CD4-positive, alpha-beta T cell treated with Interleukin-6 for 4 hours (primary cell): Measurements from ENCODE around the gene HERC3.

Experiments used
- DNase-seq: peaks from one replicate; pipeline ENCODE4 v3.0.0-alpha.2; 2020; ENCODE audit warnings: mixed read lengths

Gene HERC3

DNA sequence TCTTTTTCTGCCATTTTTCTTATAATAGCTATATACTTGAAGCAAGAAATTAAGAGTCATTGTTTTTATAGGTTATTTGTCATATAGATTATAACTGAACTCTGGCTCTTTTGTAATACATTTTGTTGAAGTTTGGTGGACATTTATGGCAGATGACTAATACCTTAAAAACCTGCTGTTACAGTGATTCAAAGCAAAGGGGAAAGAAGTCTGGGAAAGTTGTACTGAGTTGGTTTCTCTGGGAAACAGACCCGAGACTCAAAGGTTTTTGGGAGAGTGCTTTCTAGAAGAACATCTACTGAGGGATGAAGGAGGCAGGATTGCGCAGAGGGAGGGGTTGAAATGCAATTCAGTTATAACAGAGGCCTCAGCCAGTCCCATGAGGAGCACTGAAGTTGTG, 69.5 kb downstream of the HERC3 start:
- no peak for DNase-seq

DNA sequence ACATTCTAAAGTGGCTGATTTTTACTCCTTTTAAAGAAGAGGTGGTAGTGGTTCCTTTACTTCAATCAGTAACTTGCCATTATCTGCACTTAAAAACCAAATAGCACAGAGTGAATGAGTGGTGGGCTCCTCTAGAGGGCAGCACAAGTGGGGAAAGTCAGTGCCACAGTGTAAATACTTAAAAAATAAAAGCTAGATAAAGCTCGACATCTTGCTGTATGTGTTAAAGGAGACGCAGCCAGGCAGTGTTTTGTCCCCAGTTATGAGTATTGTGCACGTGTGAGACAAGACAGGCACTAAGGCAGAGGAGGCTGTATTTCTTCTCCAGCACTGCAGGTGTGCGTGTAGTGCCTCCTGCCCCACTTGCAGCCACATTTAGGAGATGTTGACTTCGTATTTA, 80.7 kb downstream of the HERC3 start:
- peak; percentile 31 for DNase-seq

GRCh38 chr4:88673886-88674285, 81.6 kb downstream of the HERC3 start:
- no peak for DNase-seq

- DNase-seq: no peak
Observed at GRCh38 chr4:88674565-88674964, 82.3 kb downstream of the HERC3 start.

DNA sequence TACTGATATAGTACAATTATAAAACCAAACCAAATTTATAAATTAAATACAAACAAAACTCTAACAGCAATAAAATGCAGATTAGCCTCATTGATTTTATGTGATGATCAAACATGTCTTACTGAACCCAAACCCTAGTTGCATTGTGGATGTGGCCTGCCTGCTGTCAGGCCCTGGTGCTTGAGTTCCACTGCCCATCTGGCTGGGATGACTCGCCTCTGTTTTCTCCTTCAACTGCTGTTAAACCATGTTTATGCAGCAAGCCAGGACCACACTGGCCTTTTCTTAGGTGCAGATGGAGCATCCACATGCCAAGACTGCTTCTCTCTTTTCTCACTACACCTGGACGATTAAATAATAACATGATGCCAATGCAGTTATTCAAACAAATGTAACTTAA, 82.7 kb downstream of the HERC3 start:
- no peak for DNase-seq

- DNase-seq: no peak
Observed at GRCh38 chr4:88675543-88675942, 83.3 kb downstream of the HERC3 start.

DNA sequence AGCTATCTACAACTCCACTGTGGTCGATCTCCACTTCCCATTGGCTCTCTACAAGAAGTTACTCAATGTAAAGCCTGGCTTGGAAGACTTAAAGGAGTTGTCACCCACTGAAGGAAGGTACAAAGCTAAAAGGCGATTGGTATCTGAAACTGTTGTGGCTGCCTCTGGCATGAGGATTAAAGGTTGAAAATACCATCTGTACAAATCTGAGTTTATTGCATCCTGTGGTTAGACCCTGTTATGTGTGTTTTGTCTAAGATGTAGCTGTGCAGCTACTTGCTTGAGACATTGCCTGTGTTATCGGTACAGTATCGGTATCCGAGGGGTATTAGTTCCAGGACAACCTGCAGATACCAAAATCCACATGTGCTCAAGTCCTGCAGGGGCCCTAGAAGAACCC, 88.9 kb downstream of the HERC3 start:
- no peak for DNase-seq

DNA sequence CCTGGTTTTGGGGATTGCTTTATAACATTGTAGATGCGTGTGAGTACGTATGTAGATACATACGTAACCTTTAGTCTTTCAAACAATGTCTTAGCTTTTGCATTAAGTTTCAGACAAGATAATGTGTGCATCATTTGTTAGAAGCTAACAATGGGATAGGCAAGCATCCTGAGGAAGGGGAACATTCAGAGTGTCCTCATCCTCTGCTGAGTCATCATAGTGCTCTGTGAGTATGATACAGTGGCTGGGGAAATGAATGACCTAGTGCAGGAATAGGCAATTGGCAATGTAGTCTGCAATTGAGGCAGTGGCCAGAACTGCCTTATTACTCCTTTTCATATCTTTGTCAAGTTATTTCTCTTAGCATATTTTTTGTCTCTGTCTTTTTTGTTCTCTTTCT, 98.1 kb downstream of the HERC3 start:
- DNase-seq: no peak

DNA sequence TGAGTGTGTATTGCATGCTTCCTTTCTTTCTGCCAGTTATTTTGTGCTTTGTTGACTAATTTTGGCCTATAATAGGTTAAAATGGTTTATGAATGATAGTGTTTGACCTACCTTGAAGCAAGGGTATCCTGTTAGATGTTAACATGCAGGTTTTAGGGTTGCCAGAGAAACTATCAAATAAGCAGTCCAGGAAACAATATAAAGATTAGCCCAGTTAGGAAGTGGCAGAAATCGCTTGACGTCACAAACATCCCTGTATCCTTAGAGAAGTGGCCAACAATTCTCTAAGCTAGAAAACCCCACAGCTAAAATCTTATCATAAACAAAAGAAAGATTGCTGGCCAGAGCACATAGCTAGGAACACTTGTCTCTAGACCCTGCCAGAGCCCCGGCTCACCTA, 101.5 kb downstream of the HERC3 start:
- DNase-seq: no peak

GRCh38 chr4:88696630-88697029, 104.3 kb downstream of the HERC3 start:
- DNase-seq: no peak

- peak; percentile 30 for DNase-seq
Observed at GRCh38 chr4:88697141-88697540, 104.9 kb downstream of the HERC3 start.

DNA sequence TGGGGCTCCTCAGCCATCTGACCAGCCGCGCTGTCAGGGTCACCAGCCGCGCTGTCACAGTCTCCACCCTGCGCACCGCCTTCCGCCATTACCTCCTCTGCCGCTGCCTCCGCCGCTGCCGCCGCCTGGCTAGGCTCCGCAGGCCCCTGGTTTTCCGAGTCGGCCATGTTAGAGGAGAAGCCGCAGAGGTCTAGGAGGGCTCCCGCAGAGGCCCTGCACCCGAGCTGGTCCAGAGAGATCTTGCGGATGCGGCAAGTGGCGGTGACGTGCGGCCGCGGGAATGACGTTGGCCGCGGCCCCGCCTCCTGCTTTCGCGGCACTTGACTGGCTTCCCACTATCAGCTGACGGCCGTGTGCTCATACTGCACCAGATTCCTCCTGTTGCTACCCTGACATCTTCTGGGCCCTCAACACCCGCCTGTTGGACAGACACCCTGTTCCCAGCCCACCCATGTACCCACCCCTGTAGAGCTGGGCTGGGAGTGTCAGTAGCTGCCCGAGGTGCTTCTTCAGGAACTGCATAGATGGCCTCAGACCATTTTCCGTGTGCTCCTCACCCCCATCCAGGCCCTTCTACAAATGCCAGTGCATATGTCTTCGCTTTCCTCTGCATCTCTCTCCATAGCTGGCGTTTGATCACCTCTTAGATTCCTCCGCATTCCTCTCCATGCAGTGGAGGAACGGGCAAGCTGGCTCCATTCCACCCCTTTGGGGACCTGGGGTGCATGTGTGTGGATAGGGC, 105.5 kb downstream of the HERC3 start, which contains the start of gene NAP1L5:
NAP1L5 (minus strand) TSS at position 242 of the 742 bp plus-strand sequence; CDS start at position 167, 75 bp downstream.
- DNase-seq: peak; percentile 72

GRCh38 chr4:88698519-88698918, 106.2 kb downstream of the HERC3 start:
- no peak for DNase-seq

DNA sequence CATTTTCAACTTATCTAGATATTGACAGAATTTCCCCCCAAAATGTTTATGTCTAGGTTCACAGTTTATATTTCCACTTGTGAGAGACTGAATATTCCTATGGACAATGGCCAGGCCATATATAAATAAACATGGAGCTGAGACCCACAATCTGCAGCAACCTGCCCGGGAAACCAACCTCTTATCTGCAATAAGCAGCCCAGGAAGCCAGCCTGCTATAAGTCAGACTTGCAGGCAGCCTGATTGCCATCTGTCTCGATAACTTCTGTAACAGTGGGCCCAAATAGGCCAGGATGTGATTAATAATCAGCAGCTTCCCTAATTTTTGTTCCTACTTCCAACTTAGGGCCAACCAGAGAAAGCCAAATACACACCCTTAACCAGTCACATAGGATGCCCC, 110.5 kb downstream of the HERC3 start:
- no peak for DNase-seq

DNA sequence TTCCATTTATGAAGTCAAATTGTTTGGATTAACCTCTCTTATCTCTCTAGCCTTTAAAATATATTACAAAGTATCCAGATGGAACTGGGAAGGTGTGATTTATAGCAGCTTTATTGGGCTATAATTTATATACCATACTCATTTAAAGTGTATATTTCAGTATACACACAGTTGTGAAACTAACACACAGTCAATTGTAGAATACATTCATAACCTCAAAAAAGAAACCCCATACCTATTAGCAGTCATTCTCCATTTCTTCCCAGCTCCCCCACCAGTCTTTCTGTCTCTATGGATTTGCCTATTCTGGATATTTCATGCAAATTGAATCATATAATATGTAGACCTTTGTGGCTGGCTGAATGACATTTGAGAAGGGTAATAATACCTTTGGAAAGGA, 112.9 kb downstream of the HERC3 start:
- DNase-seq: no peak

DNA sequence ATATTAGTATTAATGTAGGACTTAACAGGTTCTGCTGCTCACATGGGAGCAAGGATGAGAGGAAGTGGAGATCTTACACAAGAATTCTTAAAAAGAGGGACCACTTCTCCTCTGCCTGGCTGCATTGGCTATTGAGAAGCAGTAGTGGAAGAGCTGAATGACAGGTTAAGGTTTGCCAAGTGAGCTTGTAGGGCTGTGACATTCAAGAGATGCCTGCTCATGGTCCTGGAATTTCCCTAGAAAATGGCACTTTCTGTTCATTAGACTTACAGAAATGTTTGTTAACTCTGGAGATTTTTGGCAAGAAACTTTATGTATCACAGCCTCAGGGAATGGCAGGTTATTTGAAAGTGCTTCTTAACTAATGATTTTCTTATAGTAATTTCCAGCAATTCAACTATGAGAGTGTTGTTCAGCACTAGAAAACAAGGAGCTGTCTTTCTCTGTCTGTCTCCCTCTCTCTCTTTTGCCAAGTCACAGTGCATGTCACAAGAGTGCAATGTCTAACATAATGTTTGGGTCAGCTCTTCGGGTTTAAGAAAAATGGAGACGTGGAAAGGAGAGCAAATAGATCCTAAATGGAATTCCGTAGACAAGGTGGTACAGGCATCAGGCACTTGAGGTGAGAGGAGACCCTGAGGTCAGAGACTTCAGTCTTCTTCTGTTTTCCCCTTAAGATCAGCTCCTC, 113.7 kb downstream of the HERC3 start:
- no peak for DNase-seq

GRCh38 chr4:88706574-88706973, 114.3 kb downstream of the HERC3 start:
- no peak for DNase-seq

- no peak for DNase-seq
Observed at GRCh38 chr4:88709989-88710388, 117.7 kb downstream of the HERC3 start.

GRCh38 chr4:88713782-88714181, 121.5 kb downstream of the HERC3 start:
- no peak for DNase-seq

GRCh38 chr4:88718098-88718497, 125.8 kb downstream of the HERC3 start:
- no peak for DNase-seq

DNA sequence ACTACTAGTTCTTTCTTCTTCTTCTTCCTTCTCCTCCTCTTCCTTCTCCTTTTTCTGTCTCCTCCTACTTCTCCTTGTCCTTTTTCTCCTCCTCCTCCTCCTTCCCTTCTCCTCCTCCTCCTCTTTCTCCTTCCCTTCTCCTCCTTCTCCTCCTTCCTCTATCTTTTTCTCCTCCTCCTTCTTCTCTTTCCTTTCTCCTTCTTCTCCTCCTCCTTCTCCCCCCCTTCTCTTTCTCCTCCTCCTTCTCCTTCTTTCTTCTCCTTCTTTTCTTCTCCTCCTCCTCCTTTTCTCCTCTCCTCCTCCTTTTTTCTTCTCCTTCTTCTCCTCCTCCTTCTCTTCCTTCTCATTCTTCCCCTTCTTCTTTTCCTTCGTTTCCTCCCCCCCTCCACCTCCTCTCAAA, 127.1 kb downstream of the HERC3 start:
- DNase-seq: no peak

GRCh38 chr4:88720451-88721428, 128.5 kb downstream of the HERC3 start:
- no peak for DNase-seq

DNA sequence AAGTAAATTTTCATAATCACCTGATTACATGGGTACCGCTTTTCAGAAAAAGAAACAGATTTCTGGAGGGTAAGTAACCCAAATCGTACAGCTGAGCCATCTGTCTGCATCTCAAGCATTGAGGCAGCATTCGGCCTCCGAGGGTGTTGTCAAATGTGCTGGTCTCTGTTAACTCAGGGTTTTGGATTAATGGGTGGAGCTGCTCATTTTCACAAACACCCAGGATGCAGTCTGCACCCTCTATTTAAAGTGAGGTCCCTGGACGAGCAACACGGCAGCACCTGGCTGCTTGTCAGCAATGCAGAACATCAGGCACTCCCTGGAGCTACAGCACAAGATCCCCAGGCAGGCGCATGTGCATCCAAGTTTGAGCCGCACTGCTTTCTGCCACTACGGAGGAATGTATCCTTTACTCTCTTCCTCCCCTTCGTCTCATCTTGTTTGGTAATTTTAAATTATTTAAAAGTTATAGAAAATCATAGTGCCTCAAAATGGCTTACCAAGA, 130.0 kb downstream of the HERC3 start:
- DNase-seq: no peak
